Coronary artery (tissue), 2 donors: Measurements from ENCODE around the gene GALK2.

Experiments
- DNase-seq: peaks from one replicate; pipeline ENCODE4 v3.0.0-alpha.2; 2017; ENCODE audit warnings: low spot score
- H3K27ac ChIP-seq, 2 donors: fragments of 200-600 bp; sonication (generic); one replicate each; pipeline ENCODE4 v1.5.1; 2016 to 2019
- H3K4me3 ChIP-seq: fragments of 200-600 bp; sonication (generic); 2 replicates; pipeline ENCODE4 v1.5.1; 2016; ENCODE audit warnings: mild to moderate bottlenecking, moderate library complexity
- CTCF ChIP-seq: fragments of 200-600 bp; sonication (generic); IDR thresholded peaks from one replicate; pipeline ENCODE4 v1.5.1; 2019; ENCODE audit warnings: antibody characterized with exemption

The GALK2 gene

DNA sequence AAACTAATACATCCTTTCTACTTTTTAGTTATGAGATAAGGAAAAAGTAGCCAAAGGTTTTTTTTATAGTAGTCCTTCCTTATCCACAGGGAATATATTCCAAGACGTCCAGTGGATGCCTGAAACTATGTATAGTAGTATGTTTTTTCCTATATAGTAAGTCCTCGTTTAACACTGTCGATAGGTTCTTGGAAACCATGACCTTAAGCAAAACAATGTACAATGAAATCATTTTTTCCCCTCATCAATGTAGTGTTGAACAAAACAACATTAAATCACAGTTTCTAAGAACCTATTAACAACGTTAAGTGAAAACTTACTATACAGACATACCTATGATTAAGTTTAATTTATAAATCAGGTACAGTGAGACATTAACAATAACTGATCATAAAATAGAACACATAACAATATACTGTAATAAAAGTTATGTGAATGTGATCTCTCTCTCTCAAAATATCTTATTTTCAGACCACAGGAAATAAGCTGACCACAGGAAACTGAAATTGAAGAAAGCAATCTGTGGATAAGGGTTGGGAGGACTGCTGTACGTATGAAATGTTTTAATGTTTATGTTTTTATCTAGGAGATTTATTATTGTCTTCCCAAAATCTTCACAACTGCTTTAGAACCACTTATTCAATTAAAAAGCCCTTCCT, 35.2 kb upstream of the GALK2 start:
- no peak for DNase-seq
- no peak overlapping the region for H3K27ac ChIP-seq
- no peak overlapping the region for H3K4me3 ChIP-seq
- no peak for TF ChIP-seq CTCF

GRCh38 chr15:49135342-49135857, 34.6 kb upstream of the GALK2 start:
- TF ChIP-seq CTCF, result no peak
- no peak for DNase-seq
- H3K27ac ChIP-seq, result no peak overlapping the region

GRCh38 chr15:49135911-49136310, 34.1 kb upstream of the GALK2 start:
- DNase-seq, result no peak
- Histone ChIP-seq H3K4me3 (no peak overlapping the region), H3K27ac (no peak overlapping the region)
- no peak for TF ChIP-seq CTCF

More at GRCh38 chr15:49135342-49135857, 34.6 kb upstream of the GALK2 start:
- H3K4me3 ChIP-seq, result no peak overlapping the region

DNA sequence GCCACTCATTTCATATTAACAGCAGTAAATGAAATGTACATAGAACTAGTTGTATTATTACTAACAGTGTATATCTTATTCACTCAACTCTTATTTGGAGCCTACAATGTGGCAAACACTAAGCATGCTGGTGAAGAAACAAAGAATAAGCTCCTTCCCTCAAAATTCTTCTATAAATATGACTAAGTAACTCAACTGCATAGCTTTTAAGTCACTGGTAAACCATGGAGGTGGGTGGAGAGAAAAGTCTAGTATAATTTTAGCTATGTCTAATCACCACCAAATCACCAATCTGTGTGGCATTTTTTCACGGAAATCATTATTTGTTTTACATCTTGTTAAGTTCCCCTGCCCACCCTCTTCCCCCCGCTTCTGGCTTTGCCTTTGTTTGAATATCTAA, 32.2 kb upstream of the GALK2 start:
- Histone ChIP-seq H3K27ac (no peak overlapping the region), H3K4me3 (no peak overlapping the region)
- no peak for DNase-seq
- no peak for TF ChIP-seq CTCF

GRCh38 chr15:49145651-49146609, 24.1 kb upstream of the GALK2 start:
- Histone ChIP-seq H3K4me3 (no peak overlapping the region), H3K27ac (no peak overlapping the region)
- TF ChIP-seq CTCF, result no peak
- no peak for DNase-seq

DNA sequence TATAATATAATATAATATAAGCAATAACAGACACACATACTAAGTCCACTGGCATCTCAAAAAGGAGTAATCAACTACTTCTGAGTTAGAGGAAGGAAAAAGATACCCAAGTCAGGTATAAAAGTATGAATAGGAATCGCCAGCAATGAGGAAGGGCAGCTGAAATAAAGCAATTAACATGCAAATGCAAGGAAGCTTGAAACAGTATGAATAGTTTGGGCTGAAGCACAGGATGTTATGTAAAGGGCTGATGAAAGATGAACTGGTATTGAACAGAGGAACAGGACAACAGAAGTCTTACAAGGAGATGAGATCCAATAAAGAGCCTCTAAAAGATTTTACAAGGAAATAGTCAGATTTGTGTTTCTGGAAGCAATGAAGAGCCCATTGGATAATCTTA, 21.7 kb upstream of the GALK2 start:
- DNase-seq, result no peak
- Histone ChIP-seq H3K4me3 (no peak overlapping the region), H3K27ac (no peak overlapping the region)
- no peak for TF ChIP-seq CTCF
